ENCODE results near the gene G2E3.

The G2E3 gene

GRCh38 chr14:30558362-30558674 is 640 bp upstream of the G2E3 start:
- peak overlapping the region; percentile 86; the same call in 1 of the 2 replicates for H3K4me3 ChIP-seq (ENCODE audit: low read depth, low read length)
- TF ChIP-seq CTCF (IDR thresholded peaks at IDR 0.05; ENCODE audit: low read depth, low read length, missing control alignments): no peak
- DNase-seq (ENCODE audit: low read depth): no peak

- no peak for DNase-seq (ENCODE audit: low read depth)
- peak overlapping the region; percentile 86 for H3K4me3 ChIP-seq (ENCODE audit: low read depth, low read length)
- no peak for TF ChIP-seq CTCF (IDR thresholded peaks at IDR 0.05; ENCODE audit: low read depth, low read length, missing control alignments)
Measured at GRCh38 chr14:30559638-30560091, 707 bp downstream of the G2E3 start.

- no peak for DNase-seq (ENCODE audit: low read depth)
- TF ChIP-seq CTCF (IDR thresholded peaks at IDR 0.05; ENCODE audit: low read depth, low read length, missing control alignments): no peak
- H3K4me3 ChIP-seq (ENCODE audit: low read depth, low read length): peak overlapping the region; percentile 86; the same call in 1 of the 2 replicates
Measured at GRCh38 chr14:30560581-30560980, 1.6 kb downstream of the G2E3 start.

- TF ChIP-seq CTCF (IDR thresholded peaks at IDR 0.05; ENCODE audit: low read depth, low read length, missing control alignments): no peak
- no peak overlapping the region for H3K4me3 ChIP-seq (ENCODE audit: low read depth, low read length)
- no peak for DNase-seq (ENCODE audit: low read depth)
Measured at GRCh38 chr14:30564235-30564867, 5.4 kb downstream of the G2E3 start.

- TF ChIP-seq CTCF (IDR thresholded peaks at IDR 0.05; ENCODE audit: low read depth, low read length, missing control alignments): no peak
- H3K4me3 ChIP-seq (ENCODE audit: low read depth, low read length): no peak overlapping the region
- DNase-seq (ENCODE audit: low read depth): no peak
Measured at GRCh38 chr14:30564868-30565248, 5.9 kb downstream of the G2E3 start.

GRCh38 chr14:30569216-30569902 is 10.4 kb downstream of the G2E3 start:
- no peak for TF ChIP-seq CTCF (IDR thresholded peaks at IDR 0.05; ENCODE audit: low read depth, low read length, missing control alignments)
- DNase-seq (ENCODE audit: low read depth): no peak
- H3K4me3 ChIP-seq (ENCODE audit: low read depth, low read length): no peak overlapping the region

- TF ChIP-seq CTCF (IDR thresholded peaks at IDR 0.05; ENCODE audit: low read depth, low read length, missing control alignments): no peak
- DNase-seq (ENCODE audit: low read depth): no peak
- no peak overlapping the region for H3K4me3 ChIP-seq (ENCODE audit: low read depth, low read length)
Measured at GRCh38 chr14:30569903-30570226, 10.9 kb downstream of the G2E3 start.

All from GM12864 (cell line).